Natural killer cell (primary cell): Measurements from ENCODE around the gene RIPPLY2. TPM values are rescaled to one million over a fixed set of nuclear protein-coding genes. Genes with fewer than 3 reads are reported as not detected.

ENCODE experiments used
- ATAC-seq, 3 donors: fragments of 150-1000 bp in 2 of 3; fragments of 200-7000 bp in 1 of 3; cut with Tn5 transposase; 1 replicate in 1 of 3; 2 replicates in 2 of 3; pipeline ENCODE4 v1.10.0; 2021; ENCODE audit warnings: mild to moderate bottlenecking in 2 of 3, moderate library complexity in 2 of 3
- DNase-seq, 2 donors: peaks; one replicate each; pipeline versions ENCODE4 v3.0.0 to v3.0.0-alpha.2; 2013 to 2021; ENCODE audit warnings: mixed read lengths in 1 of 2
- H3K27ac ChIP-seq: one replicate; pipeline ENCODE4 v1.5.1; 2013; ENCODE audit warnings: mild to moderate bottlenecking, low read length
- H3K27me3 ChIP-seq: one replicate; pipeline ENCODE4 v1.6.1; 2013; ENCODE audit warnings: low read length; ENCODE audit not compliant: control insufficient read depth, insufficient read depth
- H3K36me3 ChIP-seq: one replicate; pipeline ENCODE4 v1.6.1; 2013; ENCODE audit warnings: low read length; ENCODE audit not compliant: control insufficient read depth, insufficient read depth
- H3K4me1 ChIP-seq: one replicate; pipeline ENCODE4 v1.6.1; 2013; ENCODE audit warnings: low read length; ENCODE audit not compliant: control insufficient read depth, insufficient read depth
- H3K4me3 ChIP-seq: one replicate; pipeline ENCODE4 v1.5.1; 2013; ENCODE audit warnings: low read length
- H3K9me3 ChIP-seq: one replicate; pipeline ENCODE4 v1.6.1; 2013; ENCODE audit warnings: low read length; ENCODE audit not compliant: control insufficient read depth, insufficient read depth
- H3K27ac Mint-ChIP-seq, 2 donors: one replicate each; pipeline ENCODE4 v1.8.0; 2022; ENCODE audit warnings: mild to moderate bottlenecking in 2 of 2, mixed read lengths in 2 of 2, moderate library complexity in 1 of 2
- H3K27me3 Mint-ChIP-seq, 2 donors: one replicate each; pipeline ENCODE4 v1.8.0; 2022; ENCODE audit warnings: low read depth in 2 of 2, mixed read lengths in 2 of 2
- H3K36me3 Mint-ChIP-seq: one replicate; pipeline ENCODE4 v1.8.0; 2022; ENCODE audit warnings: mixed read lengths
- H3K4me1 Mint-ChIP-seq, 2 donors: one replicate each; pipeline ENCODE4 v1.8.0; 2022; ENCODE audit warnings: mixed read lengths in 2 of 2
- H3K4me3 Mint-ChIP-seq: one replicate; pipeline ENCODE4 v1.8.0; 2022; ENCODE audit warnings: mild to moderate bottlenecking, moderate library complexity, mixed read lengths
- H3K9me3 Mint-ChIP-seq, 2 donors: one replicate each; pipeline ENCODE4 v1.8.0; 2022; ENCODE audit warnings: mixed read lengths in 2 of 2
- CTCF ChIP-seq: fragments of 200-600 bp; IDR thresholded peaks from one replicate; pipeline ENCODE4 v1.8.0; 2022; ENCODE audit warnings: antibody characterized with exemption
- WGBS: methylation state at CpG from one replicate; pipeline ENCODE4 v1.1.7; 2013; ENCODE audit warnings: missing lambda C conversion rate; ENCODE audit not compliant: insufficient coverage; 5-methylcytosine and 5-hydroxymethylcytosine counted together
- intact Hi-C: fragments of 100-400 bp; cut with micrococcal nuclease; formaldehyde crosslinking; loops from one replicate; pipeline ENCODE4 v1.14.2; 2022
- total RNA-seq, 4 donors: library from RNA; stranded (reverse); fragments of 120-200 nt in 1 of 4; gene quantifications; one replicate each; pipeline versions ENCODE4 v1.2.3 to v1.2.4, GENCODE V29; 2013 to 2022

The RIPPLY2 gene
- total RNA-seq, 3 donors from 2014 or later (not counting 1 experiment from before 2014, with no cell fraction given) = not detected

- DNase-seq (no peak), ATAC-seq (no peak)
- Mint-ChIP-seq H3K9me3 (peaks cover 2 to 5% of the 10 kb centered on the region in 2 donors), H3K36me3 (peaks cover 21% of the 10 kb centered on the region), H3K27me3 (no peaks in the 10 kb centered on the region), H3K4me1 (peaks cover 62 to 68% of the 10 kb centered on the region in 2 donors), H3K4me3 (no peak overlapping the region), H3K27ac (no peak overlapping the region)
- Histone ChIP-seq H3K27me3 (no peaks in the 10 kb centered on the region), H3K27ac (no peak overlapping the region), H3K4me1 (no peaks in the 10 kb centered on the region), H3K9me3 (no peaks in the 10 kb centered on the region), H3K4me3 (no peak overlapping the region), H3K36me3 (peaks cover 3% of the 10 kb centered on the region)
- 88% methylated on average over 4 of the region's 4 CpGs for WGBS
- TF ChIP-seq CTCF = no peak
- intact Hi-C loops = no loop called here
These were observed 52.5 kb downstream of the RIPPLY2 start for GRCh38 chr6:83905648-83906047.

Other genes starting within 250 kb of the RIPPLY2 start
- gene SNAP91, start 144.3 kb upstream of the RIPPLY2 start, total RNA-seq = not detected
- gene CYB5R4, start 6.3 kb downstream of the RIPPLY2 start, total RNA-seq = 10 to 100 TPM; 34.0 to 40.5 (median 34.5) TPM
- gene MRAP2, start 180.4 kb downstream of the RIPPLY2 start, total RNA-seq = not detected